K562 (cell line): ENCODE results near the gene SLC39A7.

ENCODE experiments used
- BHLHE40 ChIP-seq: IDR thresholded peaks from 2 replicates; pipeline ENCODE4 v1.6.1; 2011; ENCODE audit warnings: low read length, improper control_type of control experiment
- CCAR2 ChIP-seq: fragments of 200-400 bp; formaldehyde crosslinking; IDR thresholded peaks from 2 replicates; pipeline ENCODE4 v1.6.1; 2017; ENCODE audit warnings: mild to moderate bottlenecking, low read depth, low read length
- CTCF ChIP-seq, 3 experiments: IDR thresholded peaks in 2 of 3; conservative IDR thresholded peaks in 1 of 3; 2 replicates each; pipeline ENCODE4 v1.5.1; 2011 to 2012; ENCODE audit warnings: low read length in 3 of 3, mild to moderate bottlenecking in 3 of 3, control low read depth in 2 of 3, improper control_type of control experiment in 1 of 3, inconsistent platforms in 1 of 3, low read depth in 1 of 3, mixed read lengths in 1 of 3, moderate library complexity in 1 of 3; ENCODE audit not compliant: insufficient read depth in 2 of 3
- ETS2 ChIP-seq: IDR thresholded peaks from 2 replicates; pipeline ENCODE4 v1.6.1; 2016; ENCODE audit warnings: borderline replicate concordance, missing genetic modification characterization, mild to moderate bottlenecking, moderate library complexity, missing compliant biosample characterization; ENCODE audit not compliant: poor library complexity, severe bottlenecking
- FOXP1 ChIP-seq: sonication (generic); formaldehyde crosslinking; IDR thresholded peaks from 2 replicates; pipeline ENCODE4 v1.8.0; 2022; ENCODE audit warnings: mild to moderate bottlenecking, missing genetic modification reagents
- MAX ChIP-seq: sonication (generic); formaldehyde crosslinking; IDR thresholded peaks from 2 replicates; pipeline ENCODE4 v1.9.0; 2022; ENCODE audit warnings: mild to moderate bottlenecking, missing genetic modification reagents
- POLR2A ChIP-seq: fragments of 450-650 bp; conservative IDR thresholded peaks from 2 replicates; pipeline ENCODE4 v1.6.1; 2016
- POLR2AphosphoS5 ChIP-seq: IDR thresholded peaks from 2 replicates; pipeline ENCODE4 v1.6.1; 2011; ENCODE audit warnings: mild to moderate bottlenecking, low read depth, low read length, moderate library complexity; ENCODE audit not compliant: control insufficient read depth, insufficient read depth
- REST ChIP-seq, 2 experiments: fragments of 450-650 bp; formaldehyde crosslinking in 1 of 2; IDR thresholded peaks; 2 replicates each; pipeline versions ENCODE4 v1.4.0 to v1.6.1; 2014 to 2020; ENCODE audit warnings: mild to moderate bottlenecking in 2 of 2, borderline replicate concordance in 1 of 2, low read depth in 1 of 2
- YY1 ChIP-seq, 3 experiments: IDR thresholded peaks; 2 replicates each; pipeline ENCODE4 v1.6.1; 2011; ENCODE audit warnings: low read length in 2 of 3, mild to moderate bottlenecking in 2 of 3, moderate library complexity in 2 of 3, borderline replicate concordance in 1 of 3, control low read depth in 1 of 3, low read depth in 1 of 3; ENCODE audit not compliant: insufficient read depth in 3 of 3, insufficient replicate concordance in 2 of 3, control insufficient read depth in 1 of 3, insufficient read length in 1 of 3; ENCODE audit errors: extremely low read depth in 1 of 3
- ZNF143 ChIP-seq: sonication (generic); formaldehyde crosslinking; IDR thresholded peaks from 2 replicates; pipeline ENCODE4 v1.9.0; 2022; ENCODE audit warnings: mild to moderate bottlenecking, missing genetic modification reagents
- ZNF444 ChIP-seq: fragments of 250-450 bp; sonication (Bioruptor Pico); IDR thresholded peaks from 2 replicates; pipeline ENCODE4 v1.4.0; 2020; ENCODE audit warnings: mild to moderate bottlenecking, moderate library complexity

DNA sequence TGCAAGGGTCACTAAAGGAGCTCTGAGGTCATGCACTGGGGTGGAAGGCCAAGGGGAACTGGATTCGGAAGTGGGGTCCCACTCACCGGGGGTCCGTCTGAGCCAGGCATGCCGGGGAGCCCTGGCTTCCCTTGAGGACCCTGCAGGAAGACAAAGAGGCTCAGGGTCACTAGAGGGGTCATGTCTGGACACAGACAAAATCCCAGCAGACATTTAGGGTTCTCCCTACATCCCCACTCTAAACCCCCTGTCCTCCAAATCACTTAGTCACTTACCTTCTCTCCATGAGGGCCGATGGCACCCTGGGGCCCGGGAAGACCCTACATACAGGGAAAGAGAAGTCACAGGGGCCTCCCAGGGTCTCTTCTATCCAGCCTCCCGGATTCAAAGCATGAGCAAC is 23.8 kb upstream of the SLC39A7 start:
- no peak for TF ChIP-seq ZNF143 (CRISPR knock-in tag)
- no peak for TF ChIP-seq CTCF (IDR thresholded peaks at IDR 0.05 in 2 of 3, conservative IDR thresholded peaks at IDR 0.05 in 1 of 3; ENCODE audit: insufficient read depth in 2 of 3, low read depth in 1 of 3, low read length in 3 of 3)
- TF ChIP-seq BHLHE40: no peak
- no peak for TF ChIP-seq REST (IDR thresholded peaks at IDR 0.05; ENCODE audit: borderline replicate concordance)
- no peak for TF ChIP-seq REST (CRISPR knock-in tag; IDR thresholded peaks at IDR 0.05; ENCODE audit: low read depth)
- no peak for TF ChIP-seq POLR2AphosphoS5
- TF ChIP-seq ETS2: no peak
- no peak for TF ChIP-seq POLR2A
- TF ChIP-seq FOXP1: no peak
- no peak for TF ChIP-seq CCAR2
- no peak for TF ChIP-seq YY1 (IDR thresholded peaks at IDR 0.05; ENCODE audit: borderline replicate concordance in 1 of 3, control insufficient read depth in 1 of 3, extremely low read depth in 1 of 3, insufficient read depth in 3 of 3, insufficient read length in 1 of 3, insufficient replicate concordance in 2 of 3, low read depth in 1 of 3, low read length in 2 of 3)
- TF ChIP-seq ZNF444 (CRISPR knock-in tag): no peak
- TF ChIP-seq MAX (CRISPR knock-in tag): no peak
